HG02943 (cell line): ENCODE results near the gene PPP1R3E.

Experiments used
- ATAC-seq: cut with Tn5 transposase; IDR thresholded peaks from one replicate; pipeline ENCODE4 v1.9.1; 2021; ENCODE audit warnings: mild to moderate bottlenecking, low read depth, moderate library complexity; ENCODE audit not compliant: unreplicated experiment

Gene PPP1R3E

GRCh38 chr14:23323838-23324454, 21.3 kb upstream of the PPP1R3E start:
- no peak for ATAC-seq

DNA sequence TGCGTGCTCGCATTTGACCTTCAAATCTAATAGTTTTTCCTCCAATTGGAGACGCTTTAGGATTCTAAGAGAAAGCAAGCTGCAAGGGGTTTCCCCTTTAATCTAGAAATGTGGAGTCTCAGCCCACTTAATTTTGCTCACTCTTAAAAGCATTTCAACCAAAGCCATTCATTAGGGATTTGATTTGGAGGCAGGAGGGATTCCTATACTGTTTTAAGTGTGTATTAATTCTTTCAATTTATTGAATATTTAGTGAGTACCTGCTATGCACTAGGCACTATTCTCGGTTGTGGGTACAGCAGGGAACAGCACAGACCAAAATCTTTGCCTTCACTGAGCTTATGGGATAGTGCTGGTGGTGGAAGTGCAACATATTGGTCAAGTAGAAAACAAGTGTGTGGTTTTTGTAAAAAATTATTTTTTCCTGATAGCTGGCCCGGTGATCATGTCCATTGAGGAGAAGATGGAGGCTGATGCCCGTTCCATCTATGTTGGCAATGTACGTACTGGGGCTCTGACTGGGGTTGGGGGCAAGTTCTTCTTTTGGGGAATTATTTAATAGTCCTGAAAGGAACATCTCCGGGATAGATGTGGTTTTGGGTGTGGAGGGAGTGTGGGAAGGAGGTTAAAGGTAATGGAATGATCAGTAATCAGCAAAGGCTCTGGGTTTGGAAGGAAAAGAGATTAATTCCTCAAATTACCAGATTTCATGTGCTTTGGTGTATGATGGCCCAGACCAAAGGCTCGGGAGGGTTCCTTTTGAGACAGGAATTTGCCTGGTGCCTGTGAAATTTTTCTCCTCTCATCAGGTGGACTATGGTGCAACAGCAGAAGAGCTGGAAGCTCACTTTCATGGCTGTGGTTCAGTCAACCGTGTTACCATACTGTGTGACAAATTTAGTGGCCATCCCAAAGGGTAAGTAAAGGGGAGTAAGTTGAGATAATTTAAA, 20.2 kb upstream of the PPP1R3E start:
- no peak for ATAC-seq

DNA sequence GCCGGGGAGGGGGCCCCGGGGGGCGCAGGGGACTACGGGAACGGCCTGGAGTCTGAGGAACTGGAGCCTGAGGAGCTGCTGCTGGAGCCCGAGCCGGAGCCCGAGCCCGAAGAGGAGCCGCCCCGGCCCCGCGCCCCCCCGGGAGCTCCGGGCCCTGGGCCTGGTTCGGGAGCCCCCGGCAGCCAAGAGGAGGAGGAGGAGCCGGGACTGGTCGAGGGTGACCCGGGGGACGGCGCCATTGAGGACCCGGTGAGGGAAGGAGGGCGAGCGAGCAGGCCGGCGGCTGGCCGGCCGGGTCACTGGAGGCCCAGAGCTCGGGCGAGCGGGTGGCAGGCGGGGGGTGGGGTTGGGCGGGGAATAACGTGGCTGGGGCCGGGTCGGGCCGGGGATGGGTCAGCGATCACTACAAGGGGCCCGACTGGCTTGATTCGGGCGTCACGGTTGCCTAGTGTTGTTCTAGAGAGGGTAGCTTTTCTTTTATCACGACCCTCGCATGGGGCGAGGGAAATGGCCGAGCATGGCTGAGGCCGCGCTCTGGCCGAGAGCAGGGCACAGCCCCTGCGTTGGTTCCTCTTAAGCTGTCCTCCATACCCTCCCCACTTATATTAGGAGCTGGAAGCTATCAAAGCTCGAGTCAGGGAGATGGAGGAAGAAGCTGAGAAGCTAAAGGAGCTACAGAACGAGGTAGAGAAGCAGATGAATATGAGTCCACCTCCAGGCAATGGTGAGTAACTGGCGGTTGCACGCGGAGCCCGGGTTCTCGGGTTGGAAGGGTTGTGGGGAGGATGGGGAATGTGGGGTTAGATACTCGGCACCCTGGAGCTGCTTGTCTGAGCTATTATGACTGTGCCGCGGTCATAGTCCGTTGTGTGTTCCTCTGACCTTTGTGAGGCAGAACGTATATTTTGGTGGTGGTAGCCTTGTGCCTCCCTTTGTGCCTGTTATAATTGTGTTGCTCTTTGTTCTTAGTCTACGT, 19.2 kb upstream of the PPP1R3E start:
- ATAC-seq, result peak; percentile 8

DNA sequence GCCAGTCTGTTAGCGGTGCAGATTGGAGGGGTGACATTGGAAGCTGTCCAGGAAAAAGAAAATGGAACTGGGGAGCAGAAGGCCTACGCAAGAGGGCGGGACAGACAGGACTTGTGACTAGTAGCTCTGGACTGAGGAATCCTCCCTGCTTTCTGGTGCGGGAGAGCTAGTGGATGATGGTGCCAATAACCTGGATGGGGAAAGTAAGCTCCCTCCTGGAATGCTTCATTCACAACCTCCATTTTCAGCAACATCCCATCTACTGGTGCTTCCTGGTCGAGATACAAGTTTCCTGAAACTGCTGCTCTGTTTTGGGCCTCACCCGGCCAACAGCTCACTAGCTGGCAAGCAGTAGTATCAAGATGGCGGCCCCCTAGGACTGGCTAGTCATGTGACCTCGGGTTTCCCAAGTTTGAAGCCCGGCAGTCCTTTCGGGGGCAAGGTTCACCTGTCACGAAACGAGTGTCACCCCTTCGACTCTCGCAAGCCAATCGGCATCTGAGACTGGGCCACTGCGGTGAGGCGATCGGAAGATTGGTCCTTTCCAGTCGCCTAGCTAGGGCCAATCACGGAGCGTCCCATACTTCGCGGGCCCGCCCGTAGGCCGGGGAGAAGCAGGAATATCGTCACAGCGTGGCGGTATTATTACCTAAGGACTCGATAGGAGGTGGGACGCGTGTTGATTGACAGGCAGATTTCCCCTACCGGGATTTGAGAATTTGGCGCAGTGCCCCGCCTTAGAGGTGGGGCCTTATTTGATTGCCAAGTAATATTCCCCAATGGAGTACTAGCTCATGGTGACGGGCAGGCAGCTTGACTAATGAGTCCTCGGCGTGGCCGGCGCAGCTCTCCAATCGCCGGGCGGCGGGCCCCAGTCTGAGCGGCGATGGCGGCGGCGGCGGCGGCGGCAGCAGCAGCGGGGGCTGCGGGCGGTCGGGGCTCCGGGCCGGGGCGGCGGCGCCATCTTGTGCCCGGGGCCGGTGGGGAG, 18.2 kb upstream of the PPP1R3E start, which contains the start of gene PABPN1:
PABPN1 (plus strand) TSS at position 874 of the 988 bp plus-strand sequence; CDS start at position 887, 13 bp downstream.
- ATAC-seq, result peak; percentile 87

- ATAC-seq, result no peak
Observed at GRCh38 chr14:23319746-23320583, 17.3 kb upstream of the PPP1R3E start.

GRCh38 chr14:23316300-23316699, 13.6 kb upstream of the PPP1R3E start:
- no peak for ATAC-seq

- ATAC-seq, result no peak
Observed at GRCh38 chr14:23310546-23310945, 7.9 kb upstream of the PPP1R3E start.

DNA sequence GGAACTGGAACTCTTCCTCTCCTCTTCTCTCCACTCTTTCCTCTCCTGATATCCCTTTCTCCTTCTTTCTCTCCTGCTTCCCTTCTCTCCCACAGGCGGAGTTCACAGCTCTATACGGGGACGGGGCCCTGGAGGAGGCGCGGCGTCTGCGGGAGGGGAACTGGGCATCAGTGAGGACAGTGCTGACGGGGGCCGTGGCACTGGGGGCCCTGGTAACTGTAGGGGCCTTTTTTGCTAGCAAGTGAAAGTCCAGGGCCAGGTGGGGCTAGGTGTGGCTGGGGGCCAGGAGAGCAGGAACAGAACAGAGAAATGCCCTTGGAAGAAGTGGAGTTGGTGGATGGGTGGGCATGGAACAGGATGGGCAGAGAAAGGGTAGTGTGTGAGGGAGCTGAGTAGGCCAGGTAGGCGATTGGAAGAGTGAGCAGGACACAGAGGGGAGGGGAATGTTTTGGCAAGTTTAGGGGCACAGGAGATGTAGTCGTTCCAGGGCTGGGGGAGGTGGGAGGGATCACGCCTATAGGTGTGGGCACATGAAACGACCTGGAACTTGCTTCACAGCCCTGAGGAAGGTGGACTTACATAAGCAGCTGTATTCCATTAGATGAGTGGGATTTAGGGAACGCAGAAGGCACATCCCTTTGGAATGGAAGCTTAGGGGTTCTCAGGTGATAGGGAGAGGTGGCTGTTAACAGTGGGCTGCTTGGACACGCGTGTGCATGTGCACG, 6.2 kb upstream of the PPP1R3E start:
- ATAC-seq, result no peak

DNA sequence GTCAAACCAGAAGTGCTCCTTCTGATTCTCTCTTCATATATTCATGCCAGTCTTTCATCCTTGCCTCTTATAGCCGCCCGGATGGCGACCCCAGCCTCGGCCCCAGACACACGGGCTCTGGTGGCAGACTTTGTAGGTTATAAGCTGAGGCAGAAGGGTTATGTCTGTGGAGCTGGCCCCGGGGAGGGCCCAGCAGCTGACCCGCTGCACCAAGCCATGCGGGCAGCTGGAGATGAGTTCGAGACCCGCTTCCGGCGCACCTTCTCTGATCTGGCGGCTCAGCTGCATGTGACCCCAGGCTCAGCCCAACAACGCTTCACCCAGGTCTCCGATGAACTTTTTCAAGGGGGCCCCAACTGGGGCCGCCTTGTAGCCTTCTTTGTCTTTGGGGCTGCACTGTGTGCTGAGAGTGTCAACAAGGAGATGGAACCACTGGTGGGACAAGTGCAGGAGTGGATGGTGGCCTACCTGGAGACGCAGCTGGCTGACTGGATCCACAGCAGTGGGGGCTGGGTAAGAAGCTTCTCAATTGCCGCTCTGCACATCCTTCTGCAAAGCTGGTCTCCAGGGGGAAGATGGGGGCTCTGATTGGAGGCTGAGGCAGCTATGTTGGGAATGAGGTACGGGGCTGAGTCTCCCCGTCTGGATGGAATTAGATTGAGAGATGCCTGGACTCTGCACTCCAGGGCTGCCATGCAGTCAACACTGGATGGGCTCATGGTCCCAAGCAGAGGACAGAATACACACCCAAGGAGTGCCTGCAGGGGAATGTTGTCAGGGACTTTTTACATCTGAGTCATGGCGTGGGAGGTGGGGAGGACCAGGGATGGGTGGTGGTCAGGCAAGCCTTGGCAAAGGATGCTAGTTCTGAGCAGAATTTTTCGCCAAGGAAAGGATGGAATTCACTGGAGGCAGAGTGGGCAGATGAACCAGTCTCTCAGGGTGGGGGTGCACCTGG, 5.3 kb upstream of the PPP1R3E start:
- ATAC-seq, result no peak

DNA sequence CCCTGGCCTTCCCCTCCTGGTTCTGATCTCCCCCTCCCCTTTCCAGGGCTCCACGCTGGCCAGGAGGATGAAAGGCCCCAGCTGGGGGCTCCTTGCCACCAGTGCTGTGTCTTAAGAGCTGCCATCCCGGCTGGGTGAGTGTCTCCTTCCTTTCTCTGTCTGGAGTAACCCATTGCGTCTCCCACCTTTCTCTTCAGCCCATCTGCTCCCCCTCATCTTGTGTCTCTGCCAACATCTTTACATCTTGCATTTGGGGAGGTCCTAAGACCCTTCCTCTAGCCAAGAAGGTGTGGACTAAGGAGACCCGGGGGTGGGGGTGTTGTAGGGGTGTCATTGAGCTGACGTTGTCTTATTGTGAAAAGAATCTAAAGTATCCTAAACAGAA, 4.5 kb upstream of the PPP1R3E start:
- no peak for ATAC-seq

- ATAC-seq, result no peak
Observed at GRCh38 chr14:23306412-23307145, 3.9 kb upstream of the PPP1R3E start, which contains the start of gene BCL2L2. TSS of gene BCL2L2 (plus strand) at chr14:23306833. CDS start at chr14:23307768, 935 bp downstream.

GRCh38 chr14:23301969-23302289, 730 bp downstream of the PPP1R3E start:
- peak; percentile 14 for ATAC-seq

- ATAC-seq, result peak; percentile 73
Observed at GRCh38 chr14:23301288-23301968, 1.2 kb downstream of the PPP1R3E start.

- no peak for ATAC-seq
Observed at GRCh38 chr14:23300687-23301223, 1.9 kb downstream of the PPP1R3E start.

- ATAC-seq, result no peak
Observed at GRCh38 chr14:23299986-23300686, 2.5 kb downstream of the PPP1R3E start.
